HG03139 (cell line): ENCODE results near the gene NOTCH1.

Experiments
- ATAC-seq: cut with Tn5 transposase; IDR thresholded peaks from one replicate; pipeline ENCODE4 v1.9.1; 2021; ENCODE audit not compliant: unreplicated experiment

The NOTCH1 gene

DNA sequence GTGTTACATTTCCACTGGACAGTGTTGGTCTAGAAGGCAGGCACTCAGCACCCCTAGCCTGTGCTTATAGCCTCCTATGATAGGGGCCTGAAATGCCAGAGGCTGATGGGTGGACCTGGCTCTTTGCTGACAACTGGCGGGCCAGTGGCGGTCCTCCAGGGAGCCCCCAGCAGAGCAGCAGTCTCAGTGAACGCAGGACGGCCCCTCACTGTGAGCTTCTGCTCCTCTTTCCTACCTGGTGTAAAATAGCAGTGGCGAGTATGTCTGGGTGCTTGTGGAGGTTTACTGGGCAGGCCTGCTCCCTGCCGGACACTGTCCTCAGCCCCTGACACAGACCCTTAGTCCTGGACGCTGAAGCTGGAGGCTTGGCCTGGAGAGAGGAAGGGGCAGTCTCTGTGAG, 59.7 kb downstream of the NOTCH1 start:
- no peak for ATAC-seq

DNA sequence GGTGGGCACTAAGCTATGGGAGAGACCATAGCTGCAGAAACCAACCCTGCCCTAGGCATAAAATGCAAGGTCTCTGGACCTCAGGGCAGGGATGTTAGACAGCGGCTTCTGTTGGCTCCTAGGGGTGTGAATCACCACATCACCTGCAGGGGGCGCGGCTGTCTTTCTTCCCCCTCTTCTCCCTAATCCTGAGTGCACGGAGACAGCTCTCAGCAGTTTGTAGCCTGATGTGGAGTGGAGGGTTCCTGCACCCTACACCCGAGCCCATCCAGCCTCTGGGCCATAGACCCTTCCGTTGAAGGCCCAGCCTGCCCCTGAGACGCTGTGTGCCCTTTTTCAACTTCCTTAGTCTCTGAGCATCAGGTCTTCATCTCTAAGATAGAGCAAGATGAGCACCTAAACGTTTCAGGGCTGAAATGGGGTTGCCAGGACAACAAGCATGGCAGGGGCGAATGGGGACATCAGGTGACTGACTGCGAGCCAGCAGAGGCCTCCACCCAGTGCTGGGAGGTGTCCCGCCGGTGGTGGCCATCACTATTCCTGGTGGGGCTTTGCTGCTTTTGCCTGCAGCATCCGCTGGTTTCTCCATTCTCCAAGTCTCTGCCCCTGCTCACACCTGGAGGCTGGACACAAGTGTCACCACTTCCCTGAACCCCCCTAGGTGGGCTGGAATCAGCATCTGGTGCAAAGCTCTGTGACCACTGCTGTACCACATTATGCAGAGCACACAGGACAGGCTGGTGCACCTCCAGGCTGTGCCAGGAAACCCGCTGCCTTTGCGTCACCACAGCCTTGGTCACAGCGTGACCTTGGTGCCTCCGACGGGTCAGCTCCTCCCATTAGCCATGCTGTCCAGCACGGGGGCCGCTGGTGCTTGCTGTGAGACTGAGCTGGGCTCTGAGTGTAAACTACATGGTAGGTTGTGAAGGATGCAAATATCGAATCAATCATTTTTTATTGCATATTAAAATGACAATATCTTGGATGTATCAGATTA, 60.5 kb downstream of the NOTCH1 start:
- no peak for ATAC-seq

DNA sequence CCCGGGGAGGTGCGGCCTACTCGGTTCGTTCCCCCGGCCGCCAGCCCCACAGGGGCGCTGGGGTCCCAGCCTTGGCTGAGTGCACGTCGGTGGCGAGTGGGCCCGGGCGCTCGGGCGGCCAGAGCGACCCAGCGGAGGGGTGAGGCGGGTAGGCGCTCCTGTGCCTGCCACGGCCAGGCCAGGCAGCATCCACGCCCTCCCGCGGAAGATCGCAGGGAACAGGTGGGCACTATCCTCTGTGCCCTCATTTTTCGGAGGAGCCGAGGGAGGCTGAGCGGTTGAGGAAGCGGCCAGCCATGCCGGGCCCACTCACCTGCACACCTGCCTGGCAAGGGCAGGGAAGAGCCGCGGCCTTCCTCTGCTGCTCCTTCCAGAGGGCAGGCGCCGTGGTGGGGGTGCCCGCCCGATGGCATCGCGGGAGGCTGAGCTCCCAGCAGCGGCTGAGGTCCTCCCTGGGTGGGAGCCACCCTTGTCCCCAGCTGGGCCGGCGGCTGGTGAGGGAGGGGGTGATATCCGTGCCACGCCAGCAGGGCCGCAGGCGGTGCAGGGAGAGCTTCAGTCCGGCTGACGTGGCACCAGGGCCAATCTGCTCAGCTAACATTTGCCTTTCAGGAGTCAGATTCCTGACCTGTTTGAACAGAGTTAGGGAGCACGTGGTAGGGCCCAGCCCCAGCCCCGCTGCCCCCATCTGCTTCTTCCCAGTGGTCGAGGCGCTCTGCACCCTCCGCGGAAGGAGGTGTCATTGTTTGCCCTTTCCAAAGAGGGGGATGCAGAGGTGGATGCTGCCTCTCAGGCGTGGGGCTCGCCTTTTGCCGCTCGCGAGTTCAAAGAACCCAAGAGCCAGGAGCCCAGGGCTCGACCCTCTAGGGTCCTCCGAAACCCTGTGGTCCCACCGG, 61.4 kb downstream of the NOTCH1 start:
- ATAC-seq, result no peak

GRCh38 chr9:136483589-136484152, 62.2 kb downstream of the NOTCH1 start:
- peak; percentile 47 for ATAC-seq

DNA sequence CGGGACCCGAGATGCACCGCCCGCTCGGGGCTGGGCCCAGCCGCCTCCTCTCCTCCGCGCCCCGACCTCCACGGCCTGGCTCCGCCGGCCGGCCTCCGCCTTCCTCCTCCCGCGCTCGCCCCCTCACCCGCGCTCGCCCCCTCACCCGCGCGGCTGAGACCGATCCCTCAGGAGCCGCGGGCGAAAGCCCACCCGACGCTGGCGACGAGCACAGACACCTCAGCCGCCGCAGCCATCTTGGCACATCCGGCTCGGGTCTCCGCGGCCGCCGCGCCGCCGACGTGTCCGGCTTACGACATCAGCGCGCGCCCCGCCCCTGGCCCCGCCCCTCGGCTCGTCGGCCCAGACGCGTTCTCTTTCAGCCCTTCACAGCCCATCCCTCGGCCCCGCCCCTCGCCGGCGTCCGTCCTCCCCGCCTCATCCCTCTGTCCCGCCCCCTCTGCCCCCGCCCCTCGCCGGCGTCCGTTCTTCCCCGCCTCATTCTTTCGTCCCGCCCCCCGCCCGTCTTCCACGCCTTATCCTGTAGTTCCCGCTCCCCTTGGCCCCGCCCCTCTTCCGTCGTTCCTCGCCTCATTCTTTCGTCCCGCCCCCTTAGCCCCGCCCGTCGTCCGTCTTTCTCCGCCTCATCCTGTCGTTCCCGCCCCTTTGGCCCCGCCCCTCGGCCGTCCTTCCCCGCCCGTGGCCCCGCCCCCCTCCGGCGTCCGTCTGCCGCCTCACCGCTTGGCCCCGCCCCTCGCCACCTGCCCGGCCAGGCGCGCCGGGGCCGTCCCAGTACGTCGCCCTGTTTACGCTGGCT, 62.9 kb downstream of the NOTCH1 start, which contains the start of gene SEC16A:
Gene SEC16A, minus strand, starts transcription at position 248 of the 796 bp plus-strand sequence. CDS start 5,425 bp downstream, outside the sequence.
- peak; percentile 55 for ATAC-seq

GRCh38 chr9:136482046-136482792, 63.6 kb downstream of the NOTCH1 start:
- peak; percentile 3 for ATAC-seq

GRCh38 chr9:136481558-136481957, 64.3 kb downstream of the NOTCH1 start:
- ATAC-seq, result no peak

DNA sequence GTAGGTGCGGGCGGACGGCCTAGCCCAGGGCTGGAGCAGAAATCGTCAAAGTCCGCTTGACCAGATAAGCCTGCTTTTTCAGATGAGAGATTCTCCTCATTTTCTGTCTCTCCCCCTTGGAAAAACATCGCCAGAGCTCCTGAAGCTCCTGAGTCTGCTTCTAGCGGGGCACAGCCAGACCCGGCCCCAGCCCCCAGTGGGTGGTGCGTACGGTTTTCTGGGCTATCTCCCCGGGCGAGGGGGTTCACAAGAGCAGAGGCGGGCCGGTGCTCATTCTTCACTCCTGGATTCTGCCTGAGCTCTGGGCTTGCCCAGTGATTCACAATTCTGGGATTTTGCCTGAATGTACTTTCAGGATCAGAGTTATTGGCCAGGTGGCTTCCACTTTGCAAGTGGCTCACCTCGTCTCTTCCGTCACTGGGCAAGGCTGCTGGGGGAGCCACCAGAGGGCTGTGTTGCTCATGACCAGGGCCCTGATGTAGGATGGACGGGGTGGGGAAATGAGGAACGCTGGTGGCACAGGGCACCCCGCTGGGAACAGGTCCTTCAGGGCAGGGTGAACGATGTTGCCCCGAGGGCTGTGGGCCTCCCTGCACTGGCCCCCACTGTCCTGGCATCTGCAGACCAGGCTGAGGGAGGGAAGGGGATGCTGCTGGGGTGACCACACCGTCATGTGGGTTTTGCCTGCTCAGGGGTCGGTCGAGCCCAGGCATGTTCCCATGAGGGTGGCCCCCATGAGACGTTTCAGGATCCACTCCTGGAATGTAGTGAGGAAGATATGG, 69.3 kb downstream of the NOTCH1 start:
- no peak for ATAC-seq

GRCh38 chr9:136474974-136475865, 70.6 kb downstream of the NOTCH1 start:
- no peak for ATAC-seq

- ATAC-seq, result no peak
Measured at GRCh38 chr9:136474021-136474640, 71.7 kb downstream of the NOTCH1 start.

GRCh38 chr9:136473354-136473721, 72.5 kb downstream of the NOTCH1 start:
- ATAC-seq, result no peak

DNA sequence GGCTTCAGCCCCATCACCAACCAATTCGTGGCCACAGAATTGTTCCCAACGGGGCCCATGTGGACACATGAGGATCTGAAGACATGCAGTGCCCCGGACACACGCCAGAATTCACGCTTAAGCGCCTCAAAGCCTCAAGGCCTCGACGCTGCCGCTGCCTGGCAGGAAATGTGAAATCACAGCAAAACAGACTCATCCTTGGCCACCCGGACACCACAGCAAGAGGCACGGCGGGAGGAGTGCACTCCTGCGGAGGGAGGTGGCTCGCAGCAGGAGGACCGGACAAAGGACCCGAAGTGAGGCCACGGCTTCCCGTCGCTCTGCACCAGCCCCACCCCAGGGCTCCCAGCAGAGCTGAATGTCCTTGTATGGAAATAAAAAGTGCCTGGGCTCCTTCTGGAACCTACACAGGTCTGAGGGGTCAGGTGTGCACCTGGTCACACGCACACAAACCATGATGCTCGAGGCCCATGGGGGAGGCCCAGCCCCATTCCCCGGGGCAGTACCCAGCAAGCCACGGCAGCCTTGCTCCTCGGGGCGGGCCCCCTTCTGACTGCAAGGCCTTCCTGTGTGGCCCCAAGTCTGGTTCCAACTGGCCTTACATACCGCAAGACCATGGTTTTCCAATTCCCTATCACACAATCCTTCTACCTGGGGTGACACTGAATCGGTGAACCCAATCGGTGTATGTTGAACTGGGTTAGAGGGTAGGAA, 73.1 kb downstream of the NOTCH1 start:
- ATAC-seq, result no peak

DNA sequence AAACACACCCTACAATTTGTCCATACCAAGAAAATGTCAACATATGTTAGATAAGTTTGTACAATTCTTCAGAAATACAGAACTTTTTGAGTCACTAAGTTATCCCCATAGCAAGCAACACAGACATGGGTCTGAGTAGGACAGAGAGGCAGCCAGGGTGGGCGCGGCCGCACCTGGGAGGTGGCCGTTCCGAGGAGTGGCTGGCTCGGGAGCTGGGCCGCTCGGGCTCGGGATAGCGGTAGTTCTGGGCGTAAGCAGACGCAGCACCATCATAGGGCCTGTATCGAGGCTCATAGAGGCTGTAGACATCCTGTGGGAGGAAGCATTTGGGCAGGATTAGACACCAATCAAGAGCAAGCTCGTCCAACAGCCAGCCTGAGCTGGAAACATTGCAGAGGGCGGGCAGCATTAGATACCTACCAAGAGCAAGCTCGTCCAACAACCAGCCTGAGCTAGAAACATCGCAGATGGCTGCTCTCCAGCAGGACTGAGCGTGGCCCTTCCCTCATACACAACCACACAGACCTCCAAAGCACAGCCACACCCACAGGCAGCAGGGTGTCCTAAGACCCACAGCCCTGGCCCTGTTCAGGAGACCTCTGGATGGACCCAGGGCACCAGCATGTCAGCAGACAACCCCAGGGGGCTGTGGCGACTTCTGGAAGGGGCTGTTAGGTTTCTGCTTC, 73.9 kb downstream of the NOTCH1 start:
- no peak for ATAC-seq

- no peak for ATAC-seq
Measured at GRCh38 chr9:136470792-136471469, 74.9 kb downstream of the NOTCH1 start.

DNA sequence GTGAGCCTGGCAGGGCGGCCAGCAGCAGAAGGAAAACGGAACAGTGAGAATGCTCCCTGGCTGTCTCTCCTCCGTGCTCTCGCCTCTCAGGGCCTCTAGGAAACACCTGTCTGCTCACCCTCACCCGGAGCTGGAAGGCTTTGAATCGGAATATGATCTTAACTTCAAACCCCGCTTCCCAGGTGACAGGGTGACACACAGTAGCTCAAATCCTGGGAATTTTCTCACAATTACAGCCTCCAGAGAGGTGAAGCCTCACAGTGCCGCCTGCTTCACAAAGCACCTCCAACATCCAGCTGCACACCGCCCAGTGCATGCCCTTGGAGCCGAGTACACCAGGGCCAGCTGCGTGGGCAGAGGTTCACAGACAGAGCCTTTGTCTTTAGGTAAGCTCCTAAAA, 75.5 kb downstream of the NOTCH1 start:
- ATAC-seq, result no peak

GRCh38 chr9:136467766-136468165, 78.1 kb downstream of the NOTCH1 start:
- ATAC-seq, result no peak
